Measurements from ENCODE around the gene ITSN2. TPM values are rescaled to one million over a fixed set of nuclear protein-coding genes. Genes with fewer than 3 reads are reported as not detected.

ITSN2 gene
- total and polyA plus RNA-seq, 8 donors, result 28.7 to 85.6 (median 38.7) TPM

DNA sequence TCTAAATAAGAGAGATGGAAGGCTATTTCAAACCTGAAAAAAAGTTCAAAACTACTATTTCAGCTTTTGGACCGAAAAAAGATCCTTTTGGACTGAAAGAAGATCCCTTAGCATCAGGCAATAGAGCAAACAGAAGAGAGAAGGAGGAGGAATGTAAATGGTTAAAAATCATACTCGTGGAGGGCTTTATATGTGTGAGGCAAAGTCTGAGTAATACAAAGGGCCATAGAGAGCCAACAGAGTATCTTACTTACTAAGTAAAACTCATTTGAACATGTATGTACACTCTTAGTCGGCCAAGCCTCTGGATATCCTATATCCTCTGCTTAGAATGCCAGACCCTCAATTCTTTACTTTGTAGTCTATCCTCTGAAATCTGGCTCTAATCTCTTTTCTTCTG lies 55.7 kb downstream of the ITSN2 start:
- intact Hi-C loops (cut with DNase I), result no loop called here
- Histone ChIP-seq H3K4me1 (no peaks in the 10 kb centered on the region), H3K27ac (peak overlapping the region; percentile 15 to 55), H3K27me3 (no peaks in the 10 kb centered on the region), H3K4me3 (no peak overlapping the region), H3K36me3 (peaks cover 0 to 74% of the 10 kb centered on the region in 2 donors), H3K9me3 (no peaks in the 10 kb centered on the region)
- ATAC-seq (peak; percentile 34), DNase-seq (no peak)
- TF ChIP-seq, protein P1, sequence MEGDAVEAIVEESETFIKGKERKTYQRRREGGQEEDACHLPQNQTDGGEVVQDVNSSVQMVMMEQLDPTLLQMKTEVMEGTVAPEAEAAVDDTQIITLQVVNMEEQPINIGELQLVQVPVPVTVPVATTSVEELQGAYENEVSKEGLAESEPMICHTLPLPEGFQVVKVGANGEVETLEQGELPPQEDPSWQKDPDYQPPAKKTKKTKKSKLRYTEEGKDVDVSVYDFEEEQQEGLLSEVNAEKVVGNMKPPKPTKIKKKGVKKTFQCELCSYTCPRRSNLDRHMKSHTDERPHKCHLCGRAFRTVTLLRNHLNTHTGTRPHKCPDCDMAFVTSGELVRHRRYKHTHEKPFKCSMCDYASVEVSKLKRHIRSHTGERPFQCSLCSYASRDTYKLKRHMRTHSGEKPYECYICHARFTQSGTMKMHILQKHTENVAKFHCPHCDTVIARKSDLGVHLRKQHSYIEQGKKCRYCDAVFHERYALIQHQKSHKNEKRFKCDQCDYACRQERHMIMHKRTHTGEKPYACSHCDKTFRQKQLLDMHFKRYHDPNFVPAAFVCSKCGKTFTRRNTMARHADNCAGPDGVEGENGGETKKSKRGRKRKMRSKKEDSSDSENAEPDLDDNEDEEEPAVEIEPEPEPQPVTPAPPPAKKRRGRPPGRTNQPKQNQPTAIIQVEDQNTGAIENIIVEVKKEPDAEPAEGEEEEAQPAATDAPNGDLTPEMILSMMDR (IDR thresholded peaks at IDR 0.05), result no peak

DNA sequence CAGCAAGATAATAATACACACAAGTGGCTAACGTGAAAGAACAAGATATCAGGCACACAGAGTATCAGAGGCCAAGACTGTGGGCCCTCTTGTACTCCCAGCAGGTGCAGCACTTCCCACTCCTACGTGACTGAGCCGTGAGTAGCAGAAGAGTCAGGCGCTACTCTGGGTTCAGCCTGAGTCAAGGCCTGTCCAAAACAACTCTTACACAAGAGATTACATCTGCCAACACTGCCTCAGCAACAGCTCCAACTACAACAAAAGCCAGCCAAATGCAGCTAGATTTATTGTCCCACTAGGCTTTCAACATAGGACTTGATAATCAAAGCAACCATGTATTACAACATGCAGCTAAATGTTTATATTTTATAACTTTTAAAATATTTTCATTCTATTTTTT lies 56.2 kb downstream of the ITSN2 start:
- H3K9me3 ChIP-seq, result no peaks in the 10 kb centered on the region
- no peaks in the 10 kb centered on the region for H3K4me1 ChIP-seq
- intact Hi-C loops (cut with DNase I), result no loop called here
- DNase-seq, result peak in 3 of 4 donors; percentile 57 to 76 (median 71)
- no peak overlapping the region for H3K4me3 ChIP-seq
- ATAC-seq, result peak; percentile 95
- peaks cover 0 to 74% of the 10 kb centered on the region in 2 donors for H3K36me3 ChIP-seq
- TF ChIP-seq, protein P1 (IDR thresholded peaks at IDR 0.05), result no peak
- no peaks in the 10 kb centered on the region for H3K27me3 ChIP-seq
- H3K27ac ChIP-seq, result peak overlapping the region; percentile 15 to 55

DNA sequence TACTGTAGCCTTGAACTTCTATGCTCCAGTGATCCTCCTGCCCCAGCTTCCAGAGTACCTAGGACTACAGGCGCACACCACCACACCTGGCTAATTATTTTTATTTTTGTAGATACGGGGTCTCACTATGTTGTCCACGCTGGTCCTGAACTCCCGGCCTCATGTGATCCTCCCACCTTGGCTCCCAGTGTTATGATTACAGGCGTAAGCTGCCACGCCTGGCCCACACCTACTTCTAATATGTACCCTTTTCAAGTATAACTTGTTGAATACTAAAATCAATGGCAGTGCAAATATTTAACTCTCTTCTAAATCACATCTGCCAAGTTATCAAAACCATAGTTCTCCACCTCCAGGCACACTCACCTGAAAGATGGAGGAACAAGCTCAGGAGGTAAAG lies 58.7 kb downstream of the ITSN2 start:
- Histone ChIP-seq H3K27me3 (no peaks in the 10 kb centered on the region), H3K27ac (no peak overlapping the region), H3K36me3 (peaks cover 0 to 74% of the 10 kb centered on the region in 2 donors), H3K4me1 (no peaks in the 10 kb centered on the region), H3K4me3 (no peak overlapping the region), H3K9me3 (no peaks in the 10 kb centered on the region)
- intact Hi-C loops (cut with DNase I), result no loop called here
- DNase-seq (no peak), ATAC-seq (peak; percentile 53)
- TF ChIP-seq, protein P1 (IDR thresholded peaks at IDR 0.05), result no peak

DNA sequence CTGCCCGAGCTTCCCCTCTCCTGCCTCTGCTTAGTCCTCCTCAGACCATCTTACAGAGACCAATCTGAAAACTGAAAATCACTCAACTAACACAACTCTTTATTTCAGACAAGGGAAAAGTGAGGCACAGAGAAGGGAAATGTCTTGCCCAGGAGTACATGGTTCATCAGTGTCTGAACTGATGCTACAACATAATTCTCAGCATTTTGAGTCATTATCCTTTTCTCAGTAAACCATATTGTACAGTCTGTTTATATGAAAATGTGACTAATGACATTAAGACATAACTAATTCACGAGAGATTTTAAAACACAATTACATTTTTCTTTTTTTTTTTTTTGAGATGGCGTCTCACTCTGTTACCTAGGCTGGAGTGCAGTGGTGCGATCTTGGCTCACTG lies 62.7 kb downstream of the ITSN2 start:
- Histone ChIP-seq H3K36me3 (peaks cover 0 to 96% of the 10 kb centered on the region in 2 donors), H3K27ac (no peak overlapping the region), H3K27me3 (no peaks in the 10 kb centered on the region), H3K4me1 (no peaks in the 10 kb centered on the region), H3K4me3 (no peak overlapping the region), H3K9me3 (no peaks in the 10 kb centered on the region)
- intact Hi-C loops (cut with DNase I), result no loop called here
- no peak for ATAC-seq
- no peak for DNase-seq
- TF ChIP-seq, protein P1 (IDR thresholded peaks at IDR 0.05), result no peak

DNA sequence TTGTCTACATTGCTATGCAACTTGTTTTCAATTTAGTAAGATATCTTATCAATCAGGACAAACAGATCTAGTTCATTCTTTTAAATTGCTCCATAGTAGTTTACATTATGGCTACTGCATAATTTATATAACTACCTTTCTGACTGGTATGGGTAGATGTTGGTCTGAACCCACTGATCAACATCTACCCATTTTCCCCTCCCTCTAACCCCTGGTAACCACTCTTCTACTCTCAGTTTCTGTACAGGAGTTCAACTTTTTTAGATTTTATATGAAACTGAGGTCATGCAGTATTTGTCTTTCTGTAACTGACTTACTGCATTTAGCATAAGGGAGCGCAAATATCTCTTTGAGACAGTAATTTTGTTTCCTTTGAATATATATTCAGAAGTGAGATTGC lies 73.2 kb downstream of the ITSN2 start:
- no peaks in the 10 kb centered on the region for H3K9me3 ChIP-seq
- ATAC-seq, result no peak
- peaks cover 0 to 76% of the 10 kb centered on the region in 2 donors for H3K36me3 ChIP-seq
- H3K27ac ChIP-seq, result no peak overlapping the region
- no peak for DNase-seq
- intact Hi-C loops (cut with DNase I), result no loop called here
- no peaks in the 10 kb centered on the region for H3K4me1 ChIP-seq
- H3K4me3 ChIP-seq, result no peak overlapping the region
- no peaks in the 10 kb centered on the region for H3K27me3 ChIP-seq
- TF ChIP-seq, protein P1 (IDR thresholded peaks at IDR 0.05), result no peak
